GM12891 (cell line): ENCODE measurements around the gene S100A10.

Source experiments
- DNase-seq: peaks from one replicate; pipeline ENCODE4 v3.0.0; 2011; ENCODE audit warnings: low spot score; ENCODE audit not compliant: insufficient read length
- FAIRE-seq: peaks from 2 replicates; lab custom pipeline; 2011; peaks lifted over from hg19 to GRCh38; lab: Jason Lieb, UNC
- PAX5 ChIP-seq: IDR thresholded peaks from 2 replicates; pipeline ENCODE4 v1.6.1; 2011; ENCODE audit warnings: low read length, moderate library complexity, mild to moderate bottlenecking; ENCODE audit not compliant: insufficient read depth, severe bottlenecking
- POLR2A ChIP-seq: IDR thresholded peaks from 2 replicates; pipeline ENCODE4 v1.6.1; 2011; ENCODE audit warnings: low read depth, low read length, control low read depth
- POLR2AphosphoS5 ChIP-seq: IDR thresholded peaks from 2 replicates; pipeline ENCODE4 v1.6.1; 2011; ENCODE audit warnings: low read depth, low read length, control low read depth
- POU2F2 ChIP-seq: IDR thresholded peaks from 2 replicates; pipeline ENCODE4 v1.6.1; 2011; ENCODE audit warnings: low read depth, mild to moderate bottlenecking, control low read depth, low read length, moderate library complexity
- SPI1 ChIP-seq: IDR thresholded peaks from 2 replicates; pipeline ENCODE4 v1.6.1; 2011; ENCODE audit warnings: low read depth, low read length, control low read depth
- TAF1 ChIP-seq: IDR thresholded peaks from 2 replicates; pipeline ENCODE4 v1.6.1; 2011; ENCODE audit warnings: low read depth, low read length, control low read depth

Gene S100A10

DNA sequence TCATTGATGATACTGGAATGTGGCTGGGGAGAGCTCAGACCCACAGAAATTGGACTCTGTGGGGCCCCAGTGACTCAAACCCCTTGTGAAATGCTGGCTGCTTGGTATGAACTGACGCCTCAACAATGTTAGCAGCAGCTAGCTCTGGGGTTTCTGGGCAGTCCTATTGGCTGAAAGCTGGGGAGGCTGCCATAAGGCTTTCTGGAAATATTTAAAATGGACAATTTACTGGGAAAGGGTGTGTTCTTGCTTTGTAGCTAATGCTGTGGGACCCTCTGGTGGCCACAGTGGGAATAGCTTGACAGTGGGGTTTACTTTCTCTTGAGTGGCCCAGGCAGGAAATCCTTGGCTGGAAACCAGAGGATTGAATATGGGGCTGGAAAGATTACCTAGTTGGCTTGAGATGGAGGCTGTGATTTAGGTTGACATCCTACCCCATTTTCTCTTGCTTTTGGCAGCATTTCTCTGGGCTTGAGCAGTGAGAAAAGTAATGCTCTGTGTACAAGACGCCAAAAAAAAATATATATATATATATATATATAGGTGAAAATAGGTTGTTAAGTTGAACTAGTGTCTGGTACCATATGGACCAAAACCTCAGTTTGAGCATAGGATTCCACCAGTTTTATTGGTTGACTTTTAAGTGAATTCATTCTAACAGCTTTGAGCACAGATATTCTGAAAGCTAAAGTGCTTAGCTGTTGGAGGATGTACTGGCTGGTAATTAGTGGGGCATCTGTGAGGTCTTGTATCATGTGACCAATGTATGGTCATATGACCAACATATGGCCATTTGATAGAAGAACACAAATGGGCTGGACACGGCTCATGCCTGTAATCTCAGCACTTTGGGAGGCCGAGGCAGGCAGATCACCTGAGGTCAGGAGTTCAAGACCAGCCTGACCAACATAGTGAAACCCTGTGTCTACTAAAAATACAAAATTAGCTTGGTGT lies 8.2 kb upstream of the S100A10 start:
- TF ChIP-seq POU2F2 (no peak), TAF1 (no peak), POLR2A (no peak), SPI1 (no peak), POLR2AphosphoS5 (no peak), PAX5 (no peak)
- DNase-seq (no peak), FAIRE-seq (peak; percentile 75)

DNA sequence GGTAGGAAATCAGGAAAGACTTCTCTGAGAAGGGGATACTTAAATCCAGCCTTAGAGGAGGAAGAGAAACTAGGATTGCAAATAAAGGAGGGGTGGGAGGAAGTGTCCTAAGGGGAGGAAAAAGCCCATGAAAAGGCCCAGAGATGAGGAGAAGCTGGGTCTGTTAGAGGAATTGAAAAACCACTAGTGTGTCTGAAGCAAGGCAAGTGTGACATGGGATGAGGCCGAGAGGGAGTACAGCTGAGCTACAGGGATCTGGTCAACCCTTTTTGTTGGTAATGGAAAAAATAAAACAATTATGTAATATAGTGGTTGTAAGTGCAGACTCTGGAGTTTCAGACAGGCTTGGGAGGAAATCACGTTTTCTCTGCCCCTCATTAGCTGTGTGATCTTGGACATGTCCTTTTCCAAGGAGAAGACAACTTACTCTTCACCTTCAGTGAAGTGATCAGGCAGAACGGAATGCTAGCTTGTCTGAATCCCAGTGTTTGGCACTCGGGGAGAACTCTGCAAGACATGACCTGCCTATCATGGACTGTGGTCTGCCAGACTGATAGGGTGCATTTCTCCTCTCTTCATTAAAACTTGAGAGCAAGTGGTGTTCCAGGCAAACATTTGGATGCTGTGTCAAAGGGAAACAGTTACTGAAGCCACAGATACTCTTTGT lies 7.4 kb upstream of the S100A10 start:
- no peak for TF ChIP-seq TAF1
- no peak for TF ChIP-seq PAX5
- no peak for TF ChIP-seq SPI1
- no peak for TF ChIP-seq POU2F2
- TF ChIP-seq POLR2AphosphoS5 = no peak
- no peak for TF ChIP-seq POLR2A
- no peak for FAIRE-seq
- DNase-seq = no peak

DNA sequence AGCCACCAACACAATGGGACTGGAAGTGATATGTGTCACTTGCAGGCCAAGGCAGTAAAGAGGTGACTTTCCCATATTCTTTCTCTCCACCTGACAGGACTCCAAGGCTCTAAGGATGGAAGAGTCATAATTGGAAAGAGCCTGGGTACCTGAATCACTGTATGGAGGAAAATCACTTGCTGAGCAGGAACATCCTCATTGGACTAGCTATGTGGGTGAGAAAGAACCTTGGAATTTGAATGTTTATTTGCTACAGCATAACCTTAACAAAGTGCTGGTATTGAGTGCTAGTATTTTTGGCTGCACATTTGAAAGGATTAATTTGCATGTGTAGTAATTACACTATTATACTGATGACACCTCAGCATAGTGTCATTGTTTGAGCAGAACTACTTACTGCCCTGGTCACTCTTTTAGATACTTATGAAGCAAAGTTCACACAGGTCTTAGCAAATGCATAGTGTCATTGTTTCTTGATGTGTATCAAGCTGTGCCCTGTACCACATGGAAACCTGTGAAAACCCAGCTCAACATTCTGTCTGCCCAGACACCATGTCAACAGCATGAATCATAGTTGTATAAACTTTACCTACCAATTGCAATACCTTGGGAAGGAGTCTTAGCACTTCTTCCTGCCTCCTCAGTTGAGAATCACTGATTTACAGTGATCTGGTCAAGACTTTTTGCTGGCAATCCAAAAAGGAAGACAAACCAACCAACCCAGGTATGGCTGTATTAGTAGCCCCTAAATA lies 5.1 kb upstream of the S100A10 start:
- DNase-seq = no peak
- TF ChIP-seq POLR2A (no peak), PAX5 (no peak), POLR2AphosphoS5 (no peak), SPI1 (no peak), TAF1 (no peak), POU2F2 (no peak)
- FAIRE-seq = no peak

DNA sequence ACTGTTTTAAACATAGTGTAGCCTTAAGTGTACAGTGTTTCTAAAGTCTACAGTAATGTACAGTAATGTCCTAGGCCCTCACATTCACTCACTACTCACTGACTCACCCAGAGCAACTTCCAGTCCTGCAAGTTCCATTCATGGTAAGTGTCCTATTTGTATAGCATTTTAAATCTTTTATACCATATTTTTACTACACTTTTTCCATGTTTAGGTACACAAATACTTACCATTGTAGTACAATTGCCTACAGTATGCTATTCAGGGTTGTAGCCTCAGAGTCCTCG lies 3.6 kb upstream of the S100A10 start:
- TF ChIP-seq PAX5 (no peak), POLR2AphosphoS5 (no peak), SPI1 (no peak), POU2F2 (no peak), POLR2A (no peak), TAF1 (no peak)
- FAIRE-seq (no peak), DNase-seq (no peak)

DNA sequence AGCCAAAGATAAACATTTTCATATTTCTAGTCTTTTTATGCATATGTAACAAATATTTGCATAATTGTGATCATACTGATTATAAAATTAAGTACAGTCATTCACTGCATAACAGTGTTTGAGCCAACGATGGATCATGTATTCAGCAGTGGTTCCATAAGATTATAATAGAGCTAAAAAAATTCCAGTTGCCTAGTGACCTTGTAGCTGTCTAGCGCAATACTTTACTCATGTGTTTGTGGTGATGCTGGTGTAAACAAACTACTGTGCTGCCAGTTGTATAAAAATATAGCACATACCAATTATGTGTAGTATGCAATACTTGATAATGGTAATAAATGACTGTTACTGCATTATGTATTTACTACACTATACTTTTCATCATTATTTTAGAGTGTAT lies 2.1 kb upstream of the S100A10 start:
- DNase-seq (no peak), FAIRE-seq (no peak)
- TF ChIP-seq PAX5 (no peak), POU2F2 (no peak), POLR2A (no peak), POLR2AphosphoS5 (no peak), TAF1 (no peak), SPI1 (no peak)

DNA sequence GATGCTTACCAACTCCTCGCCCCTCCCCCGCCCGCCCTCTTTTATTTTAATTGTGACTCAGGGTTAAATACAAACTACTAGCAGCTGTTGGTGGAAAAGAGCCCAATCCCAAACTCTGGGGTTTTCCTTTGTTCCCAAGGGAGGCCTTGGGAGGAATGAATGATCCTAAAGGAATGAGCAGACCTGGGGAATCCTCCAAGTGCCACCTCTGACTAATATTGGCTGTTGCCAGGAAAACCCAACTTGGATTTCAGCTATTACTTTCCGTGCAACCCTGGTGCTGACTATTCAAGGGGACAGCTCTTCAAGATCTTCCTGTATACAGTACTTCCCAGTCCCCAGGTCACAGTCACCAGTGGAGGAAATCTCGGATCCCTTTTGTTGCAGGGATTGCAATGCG lies 1.3 kb upstream of the S100A10 start:
- FAIRE-seq (no peak), DNase-seq (no peak)
- no peak for TF ChIP-seq PAX5
- no peak for TF ChIP-seq POU2F2
- no peak for TF ChIP-seq POLR2A
- TF ChIP-seq TAF1 = no peak
- no peak for TF ChIP-seq SPI1
- no peak for TF ChIP-seq POLR2AphosphoS5

DNA sequence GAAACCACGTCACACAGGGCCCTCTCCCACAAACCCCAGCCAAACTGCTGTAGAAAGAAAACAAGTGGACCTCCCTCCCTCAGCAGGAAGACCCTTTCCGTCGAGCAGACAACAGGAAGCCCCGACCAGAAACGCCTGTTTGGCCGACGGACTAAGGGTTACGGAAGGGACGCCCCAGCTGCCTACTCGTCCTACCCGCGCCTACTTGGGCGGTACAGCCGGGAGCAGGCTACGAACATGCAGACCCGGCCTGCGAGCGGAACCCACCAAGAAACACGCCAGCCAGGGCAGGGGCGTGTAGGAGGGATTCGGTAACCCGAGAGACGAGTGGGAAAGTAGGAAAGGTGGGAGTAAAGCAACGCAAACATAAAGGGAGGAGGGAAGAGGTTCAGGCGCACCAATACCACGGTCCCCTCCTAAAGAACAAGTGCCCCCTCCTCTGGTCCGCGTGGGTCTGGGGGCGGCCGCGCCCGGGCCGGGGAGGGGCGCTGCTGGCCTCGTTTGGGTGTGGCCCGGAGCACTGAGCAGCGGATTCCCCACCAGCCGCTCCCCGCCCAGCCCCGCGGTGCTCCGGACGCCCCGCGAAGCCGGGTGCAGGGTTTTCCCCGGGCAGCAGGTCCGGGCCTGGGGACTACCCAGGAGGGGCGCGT lies 450 bp downstream of the S100A10 start:
- FAIRE-seq = no peak
- TF ChIP-seq POLR2A = no peak
- TF ChIP-seq POLR2AphosphoS5 = no peak
- TF ChIP-seq PAX5 = no peak
- TF ChIP-seq TAF1 = no peak
- TF ChIP-seq SPI1 = no peak
- TF ChIP-seq POU2F2 = no peak
- peak; percentile 17 for DNase-seq

DNA sequence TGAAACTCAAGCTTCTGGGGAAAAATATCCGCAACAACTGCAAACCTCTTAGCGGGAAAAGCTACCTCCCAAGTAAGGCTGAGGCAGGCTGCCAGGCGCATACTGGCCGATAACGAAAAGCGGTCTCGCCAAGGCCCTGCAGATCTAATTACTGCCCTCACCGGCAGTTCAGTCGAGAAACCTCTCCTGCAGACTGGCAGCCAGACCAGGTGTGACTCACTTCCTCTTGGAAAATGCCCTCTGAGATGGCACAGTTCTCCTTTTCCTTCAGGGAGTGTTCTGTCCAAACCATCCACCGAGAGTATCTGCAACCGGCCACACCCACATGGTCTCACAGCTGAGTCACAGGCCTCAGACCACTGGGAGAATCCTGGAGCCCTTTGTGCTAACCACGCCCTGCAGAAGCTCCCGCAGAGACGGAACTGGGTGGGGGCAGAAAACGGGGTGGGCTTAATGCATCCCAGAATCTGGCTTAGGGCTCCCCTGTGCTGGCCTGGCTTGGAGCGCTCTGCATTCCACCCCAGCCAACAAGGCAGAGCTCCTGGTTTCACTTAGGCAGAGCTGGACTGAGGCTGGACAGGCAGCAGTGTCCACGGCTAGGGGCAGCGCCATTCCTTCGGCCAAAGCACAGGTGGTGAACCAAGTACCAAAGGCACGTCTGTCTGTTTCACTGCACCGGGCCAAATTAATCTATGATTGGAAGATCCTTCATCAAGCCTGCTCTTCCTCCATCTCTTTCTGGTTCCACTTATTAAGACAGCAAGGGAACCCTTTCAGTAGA lies 1.2 kb downstream of the S100A10 start:
- no peak for FAIRE-seq
- DNase-seq = no peak
- TF ChIP-seq SPI1 (no peak), POLR2AphosphoS5 (no peak), TAF1 (no peak), PAX5 (no peak), POLR2A (no peak), POU2F2 (no peak)

DNA sequence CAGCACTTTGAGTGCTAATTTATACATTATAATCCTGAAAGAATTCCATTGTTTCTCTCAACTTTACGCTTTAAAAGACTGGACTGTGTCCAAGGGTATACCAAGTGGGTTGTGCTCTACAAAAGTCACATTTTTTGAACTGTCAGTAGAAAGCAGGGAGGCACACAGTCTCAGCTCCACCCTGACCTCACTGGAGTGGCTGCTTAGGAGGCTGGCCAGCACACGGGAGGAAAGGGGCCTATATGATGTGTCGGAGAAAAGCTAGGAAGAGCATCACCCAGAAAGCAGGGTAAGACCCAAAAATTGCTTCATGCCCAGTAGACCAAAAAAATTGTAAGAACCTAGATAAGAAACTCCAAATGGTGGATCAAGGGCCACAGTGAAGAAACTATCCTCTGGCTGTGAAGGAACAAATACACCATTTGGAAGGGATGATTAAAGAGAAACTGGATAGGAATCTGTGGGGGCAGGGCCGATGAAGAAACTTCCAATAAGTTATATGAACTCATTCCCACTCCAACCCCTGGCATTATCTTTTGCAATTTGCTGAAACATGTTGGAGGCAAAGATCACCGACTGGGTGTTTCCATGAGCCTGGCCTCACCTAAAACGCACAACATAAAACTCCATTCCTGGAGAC lies 1.9 kb downstream of the S100A10 start:
- FAIRE-seq (no peak), DNase-seq (no peak)
- TF ChIP-seq PAX5 = no peak
- TF ChIP-seq TAF1 = no peak
- TF ChIP-seq SPI1 = no peak
- no peak for TF ChIP-seq POU2F2

DNA sequence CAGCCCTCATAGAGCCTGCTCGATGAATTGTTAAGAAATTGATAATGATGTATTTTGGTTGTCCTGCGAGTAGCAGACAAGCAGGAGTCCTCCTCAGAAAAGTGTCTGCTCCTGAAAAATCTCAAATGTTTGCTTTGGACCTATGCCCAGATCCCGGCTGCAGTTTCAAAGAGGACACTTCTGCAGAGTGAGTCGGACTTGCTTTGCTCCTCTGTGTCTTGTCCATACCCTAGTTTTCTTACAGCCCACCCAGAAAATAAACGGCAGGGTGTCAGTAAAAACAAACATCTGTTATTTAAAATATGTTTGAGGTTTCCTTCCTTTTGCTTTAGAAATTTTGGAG lies 2.8 kb downstream of the S100A10 start:
- no peak for DNase-seq

More for the DNA sequence above, 2.8 kb downstream of the S100A10 start:
- FAIRE-seq = no peak
- TF ChIP-seq PAX5 = no peak
- TF ChIP-seq SPI1 = no peak
- TF ChIP-seq POLR2AphosphoS5 = no peak
